ENCODE results near the gene DNAJC1. TPM values are rescaled to one million over a fixed set of nuclear protein-coding genes. Genes with fewer than 3 reads are reported as not detected.
"Not testable (repeated sequence)": the region's sequence is repeated elsewhere in the genome, so short reads cannot be mapped to it uniquely, and the experiment has no call there.

The DNAJC1 gene
- total RNA-seq, 1 donor from 2014 or later: 66.8 TPM

DNA sequence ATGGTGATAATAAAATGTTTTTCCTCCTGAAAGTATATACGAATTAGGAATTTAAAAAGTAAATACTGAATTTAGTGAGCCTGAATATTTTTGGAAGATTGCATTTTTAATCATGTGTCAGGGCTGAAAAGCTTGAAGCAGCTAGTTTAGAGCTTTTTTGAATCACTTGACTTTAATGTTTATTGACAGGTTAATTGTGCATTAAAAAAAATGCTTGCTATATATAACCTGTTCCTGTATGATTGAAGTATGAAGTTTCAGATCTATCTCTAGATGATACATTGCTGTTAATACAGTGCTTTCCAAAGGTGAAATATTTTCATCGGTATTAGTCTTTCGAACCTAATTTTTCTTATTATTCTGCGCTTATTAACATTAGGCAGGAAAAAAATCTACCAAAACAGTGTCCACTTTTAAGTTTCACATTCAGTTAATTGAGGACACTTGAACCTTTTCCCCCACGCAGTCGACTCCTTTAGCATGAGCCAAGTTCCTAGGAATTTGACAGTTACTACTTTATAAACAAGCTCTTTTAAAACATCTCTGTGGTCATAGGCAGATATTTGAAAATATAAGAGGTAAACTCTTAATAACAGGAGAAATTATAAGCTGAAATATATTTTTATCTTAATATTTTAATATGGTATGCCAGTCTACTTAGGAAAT lies 282.4 kb downstream of the DNAJC1 start:
- H2AFZ ChIP-seq (ENCODE audit: low read depth, low read length): no peak overlapping the region
- H3K9me3 Mint-ChIP-seq (ENCODE audit: unreplicated experiment): no peaks in the 10 kb centered on the region
- DNase-seq (ENCODE audit: low read depth) (peak; percentile 36), FAIRE-seq (no peak)
- no peaks in the 10 kb centered on the region for H3K9me3 ChIP-seq (ENCODE audit: insufficient read depth, low read depth, low read length)
- no peak overlapping the region for H3K4me3 Mint-ChIP-seq (ENCODE audit: unreplicated experiment)
- H3K27ac ChIP-seq (ENCODE audit: low read depth, low read length): no peak overlapping the region
- peaks cover 17% of the 10 kb centered on the region for H3K4me1 ChIP-seq (ENCODE audit: insufficient read depth, low read length)
- TF ChIP-seq, protein P1, sequence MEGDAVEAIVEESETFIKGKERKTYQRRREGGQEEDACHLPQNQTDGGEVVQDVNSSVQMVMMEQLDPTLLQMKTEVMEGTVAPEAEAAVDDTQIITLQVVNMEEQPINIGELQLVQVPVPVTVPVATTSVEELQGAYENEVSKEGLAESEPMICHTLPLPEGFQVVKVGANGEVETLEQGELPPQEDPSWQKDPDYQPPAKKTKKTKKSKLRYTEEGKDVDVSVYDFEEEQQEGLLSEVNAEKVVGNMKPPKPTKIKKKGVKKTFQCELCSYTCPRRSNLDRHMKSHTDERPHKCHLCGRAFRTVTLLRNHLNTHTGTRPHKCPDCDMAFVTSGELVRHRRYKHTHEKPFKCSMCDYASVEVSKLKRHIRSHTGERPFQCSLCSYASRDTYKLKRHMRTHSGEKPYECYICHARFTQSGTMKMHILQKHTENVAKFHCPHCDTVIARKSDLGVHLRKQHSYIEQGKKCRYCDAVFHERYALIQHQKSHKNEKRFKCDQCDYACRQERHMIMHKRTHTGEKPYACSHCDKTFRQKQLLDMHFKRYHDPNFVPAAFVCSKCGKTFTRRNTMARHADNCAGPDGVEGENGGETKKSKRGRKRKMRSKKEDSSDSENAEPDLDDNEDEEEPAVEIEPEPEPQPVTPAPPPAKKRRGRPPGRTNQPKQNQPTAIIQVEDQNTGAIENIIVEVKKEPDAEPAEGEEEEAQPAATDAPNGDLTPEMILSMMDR (IDR thresholded peaks at IDR 0.05; ENCODE audit: insufficient read depth, low read depth, low read length): no peak
- TF ChIP-seq EZH2 (IDR thresholded peaks at IDR 0.05; ENCODE audit: insufficient read depth, low read length): no peak
- H3K9ac ChIP-seq (ENCODE audit: low read length): no peak overlapping the region
- H3K36me3 ChIP-seq (ENCODE audit: insufficient read depth, low read length): peaks cover under 1% of the 10 kb centered on the region
- no peak overlapping the region for H3K4me3 ChIP-seq (ENCODE audit: insufficient read depth, low read depth, low read length)
- peaks cover 26% of the 10 kb centered on the region for H3K4me1 Mint-ChIP-seq (ENCODE audit: low read depth, unreplicated experiment)
- peaks cover 25% of the 10 kb centered on the region for H4K20me1 ChIP-seq (ENCODE audit: insufficient read depth, low read length)
- no peak overlapping the region for H3K27ac Mint-ChIP-seq (ENCODE audit: unreplicated experiment)
- H3K27me3 ChIP-seq (ENCODE audit: insufficient read depth, low read length): no peaks in the 10 kb centered on the region
- no peaks in the 10 kb centered on the region for H3K27me3 Mint-ChIP-seq (ENCODE audit: low read depth, unreplicated experiment)
- no peak overlapping the region for H3K4me2 ChIP-seq (ENCODE audit: low read length)
- no peaks in the 10 kb centered on the region for H3K79me2 ChIP-seq (ENCODE audit: insufficient read depth, low read length)
- peaks cover 2% of the 10 kb centered on the region for H3K36me3 Mint-ChIP-seq (ENCODE audit: low read depth, unreplicated experiment)

DNA sequence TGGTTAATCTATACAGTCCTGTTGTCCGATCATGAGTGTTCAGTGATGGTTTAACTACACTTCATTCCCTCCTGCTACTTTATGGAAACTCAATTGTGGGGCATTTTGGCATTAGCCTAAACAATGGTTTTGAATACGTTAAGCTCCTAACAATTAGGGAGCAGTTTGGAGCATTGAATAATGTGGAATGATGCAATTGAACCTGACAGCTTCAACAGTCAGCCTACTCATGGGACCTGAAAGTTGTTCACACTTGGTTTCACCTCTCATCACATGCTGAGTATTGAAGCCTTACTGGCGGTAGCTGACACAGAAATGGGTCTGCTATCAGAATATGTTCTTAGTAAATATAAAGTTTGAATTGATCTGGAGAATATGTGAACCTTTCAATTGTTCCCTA lies 283.4 kb downstream of the DNAJC1 start:
- Histone ChIP-seq H3K4me3 (ENCODE audit: insufficient read depth, low read depth, low read length) (no peak overlapping the region), H3K79me2 (ENCODE audit: insufficient read depth, low read length) (no peaks in the 10 kb centered on the region), H3K36me3 (ENCODE audit: insufficient read depth, low read length) (peaks cover 3% of the 10 kb centered on the region), H3K27me3 (ENCODE audit: insufficient read depth, low read length) (no peaks in the 10 kb centered on the region), H3K27ac (ENCODE audit: low read depth, low read length) (no peak overlapping the region), H4K20me1 (ENCODE audit: insufficient read depth, low read length) (peaks cover 25% of the 10 kb centered on the region), H3K9ac (ENCODE audit: low read length) (no peak overlapping the region), H3K4me2 (ENCODE audit: low read length) (no peak overlapping the region), H3K9me3 (ENCODE audit: insufficient read depth, low read depth, low read length) (no peaks in the 10 kb centered on the region), H3K4me1 (ENCODE audit: insufficient read depth, low read length) (peaks cover 22% of the 10 kb centered on the region), H2AFZ (ENCODE audit: low read depth, low read length) (no peak overlapping the region)
- H3K9me3 Mint-ChIP-seq (ENCODE audit: unreplicated experiment): no peaks in the 10 kb centered on the region
- TF ChIP-seq, protein P1 (IDR thresholded peaks at IDR 0.05; ENCODE audit: insufficient read depth, low read depth, low read length): no peak
- no peak for TF ChIP-seq EZH2 (IDR thresholded peaks at IDR 0.05; ENCODE audit: insufficient read depth, low read length)
- no peaks in the 10 kb centered on the region for H3K27me3 Mint-ChIP-seq (ENCODE audit: low read depth, unreplicated experiment)
- DNase-seq (ENCODE audit: low read depth) (peak; percentile 12), FAIRE-seq (no peak)
- H3K4me1 Mint-ChIP-seq (ENCODE audit: low read depth, unreplicated experiment): peaks cover 32% of the 10 kb centered on the region
- no peak overlapping the region for H3K4me3 Mint-ChIP-seq (ENCODE audit: unreplicated experiment)
- peaks cover 2% of the 10 kb centered on the region for H3K36me3 Mint-ChIP-seq (ENCODE audit: low read depth, unreplicated experiment)
- H3K27ac Mint-ChIP-seq (ENCODE audit: unreplicated experiment): no peak overlapping the region

DNA sequence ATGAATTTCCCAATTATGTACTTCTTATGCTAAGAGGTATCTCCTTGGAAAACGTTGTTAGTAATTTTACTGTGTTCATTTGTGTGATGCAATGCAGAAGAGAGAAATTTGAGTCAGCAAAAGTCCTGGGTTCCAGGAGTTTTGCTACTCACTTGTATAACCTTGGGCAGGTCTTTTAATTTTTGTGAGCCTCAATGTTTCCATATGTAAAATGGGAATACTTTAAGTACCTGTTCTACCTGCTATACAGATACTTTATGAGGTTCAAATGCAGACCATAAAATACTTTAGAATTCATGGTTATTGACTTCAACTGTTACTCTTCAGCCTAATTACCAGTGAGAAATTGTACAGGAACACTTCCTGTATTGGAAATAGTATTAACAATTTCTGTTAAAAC lies 284.0 kb downstream of the DNAJC1 start:
- peaks cover 24% of the 10 kb centered on the region for H4K20me1 ChIP-seq (ENCODE audit: insufficient read depth, low read length)
- H3K4me3 ChIP-seq (ENCODE audit: insufficient read depth, low read depth, low read length): no peak overlapping the region
- no peak for DNase-seq (ENCODE audit: low read depth)
- H2AFZ ChIP-seq (ENCODE audit: low read depth, low read length): no peak overlapping the region
- Mint-ChIP-seq H3K4me3 (ENCODE audit: unreplicated experiment) (no peak overlapping the region), H3K4me1 (ENCODE audit: low read depth, unreplicated experiment) (peaks cover 30% of the 10 kb centered on the region), H3K9me3 (ENCODE audit: unreplicated experiment) (no peaks in the 10 kb centered on the region), H3K27ac (ENCODE audit: unreplicated experiment) (no peak overlapping the region), H3K27me3 (ENCODE audit: low read depth, unreplicated experiment) (no peaks in the 10 kb centered on the region), H3K36me3 (ENCODE audit: low read depth, unreplicated experiment) (peaks cover 4% of the 10 kb centered on the region)
- TF ChIP-seq, protein P1 (IDR thresholded peaks at IDR 0.05; ENCODE audit: insufficient read depth, low read depth, low read length): no peak
- TF ChIP-seq EZH2 (IDR thresholded peaks at IDR 0.05; ENCODE audit: insufficient read depth, low read length): no peak
- H3K9me3 ChIP-seq (ENCODE audit: insufficient read depth, low read depth, low read length): no peaks in the 10 kb centered on the region
- H3K79me2 ChIP-seq (ENCODE audit: insufficient read depth, low read length): no peaks in the 10 kb centered on the region
- peaks cover 7% of the 10 kb centered on the region for H3K36me3 ChIP-seq (ENCODE audit: insufficient read depth, low read length)
- no peaks in the 10 kb centered on the region for H3K27me3 ChIP-seq (ENCODE audit: insufficient read depth, low read length)
- no peak for FAIRE-seq
- H3K9ac ChIP-seq (ENCODE audit: low read length): no peak overlapping the region
- peaks cover 19% of the 10 kb centered on the region for H3K4me1 ChIP-seq (ENCODE audit: insufficient read depth, low read length)
- H3K27ac ChIP-seq (ENCODE audit: low read depth, low read length): no peak overlapping the region
- no peak overlapping the region for H3K4me2 ChIP-seq (ENCODE audit: low read length)

DNA sequence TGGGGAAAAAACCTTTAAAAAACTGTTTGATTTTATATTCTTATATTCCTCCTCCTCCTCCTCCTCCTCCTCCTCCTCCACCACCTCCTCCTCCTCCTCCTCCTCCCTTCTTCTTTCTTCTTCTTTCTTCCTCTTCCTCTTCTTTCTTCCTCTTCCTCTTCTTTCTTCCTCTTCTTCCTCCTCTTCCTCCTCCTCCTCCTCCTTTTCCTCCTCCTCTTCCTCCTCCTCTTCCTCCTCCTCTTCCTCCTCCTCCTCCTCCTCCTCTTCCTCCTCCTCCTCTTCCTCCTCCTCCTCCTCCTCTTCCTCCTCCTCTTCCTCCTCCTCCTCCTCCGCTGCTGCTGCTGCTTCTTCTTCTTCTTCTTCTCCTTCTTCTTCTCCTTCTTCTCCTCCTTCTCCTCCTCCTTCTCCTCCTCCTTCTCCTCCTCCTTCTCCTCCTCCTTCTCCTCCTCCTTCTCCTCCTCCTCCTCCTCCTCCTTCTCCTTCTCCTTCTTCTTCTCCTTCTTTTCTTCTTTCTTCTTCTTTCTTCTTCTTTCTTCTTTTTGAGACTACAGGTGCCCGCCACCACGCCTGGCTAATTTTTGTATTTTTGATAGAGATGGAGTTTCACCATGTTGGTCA lies 286.0 kb downstream of the DNAJC1 start:
- H3K4me3 ChIP-seq (ENCODE audit: insufficient read depth, low read depth, low read length); H3K9me3 ChIP-seq (ENCODE audit: insufficient read depth, low read depth, low read length); H3K9me3 Mint-ChIP-seq (ENCODE audit: unreplicated experiment); H3K4me3 Mint-ChIP-seq (ENCODE audit: unreplicated experiment); H3K79me2 ChIP-seq (ENCODE audit: insufficient read depth, low read length); FAIRE-seq; H3K36me3 Mint-ChIP-seq (ENCODE audit: low read depth, unreplicated experiment); H3K27me3 ChIP-seq (ENCODE audit: insufficient read depth, low read length); H3K27ac Mint-ChIP-seq (ENCODE audit: unreplicated experiment); H2AFZ ChIP-seq (ENCODE audit: low read depth, low read length); H3K4me2 ChIP-seq (ENCODE audit: low read length); H3K27me3 Mint-ChIP-seq (ENCODE audit: low read depth, unreplicated experiment); H3K27ac ChIP-seq (ENCODE audit: low read depth, low read length); H3K9ac ChIP-seq (ENCODE audit: low read length); DNase-seq (ENCODE audit: low read depth): not testable (repeated sequence)
- Histone ChIP-seq H3K36me3 (ENCODE audit: insufficient read depth, low read length) (peaks cover 12% of the 10 kb centered on the region), H3K4me1 (ENCODE audit: insufficient read depth, low read length) (peaks cover 12% of the 10 kb centered on the region), H4K20me1 (ENCODE audit: insufficient read depth, low read length) (peaks cover 21% of the 10 kb centered on the region)
- peaks cover 24% of the 10 kb centered on the region for H3K4me1 Mint-ChIP-seq (ENCODE audit: low read depth, unreplicated experiment)

All from astrocyte (in vitro differentiated cells and primary cell).